ENCODE results near the gene COL6A3. TPM values are rescaled to one million over a fixed set of nuclear protein-coding genes. Genes with fewer than 3 reads are reported as not detected.

The COL6A3 gene
- total and polyA plus RNA-seq, 3 experiments from 2014 or later, result 0.56 to 9.5 (median 7.0) TPM

DNA sequence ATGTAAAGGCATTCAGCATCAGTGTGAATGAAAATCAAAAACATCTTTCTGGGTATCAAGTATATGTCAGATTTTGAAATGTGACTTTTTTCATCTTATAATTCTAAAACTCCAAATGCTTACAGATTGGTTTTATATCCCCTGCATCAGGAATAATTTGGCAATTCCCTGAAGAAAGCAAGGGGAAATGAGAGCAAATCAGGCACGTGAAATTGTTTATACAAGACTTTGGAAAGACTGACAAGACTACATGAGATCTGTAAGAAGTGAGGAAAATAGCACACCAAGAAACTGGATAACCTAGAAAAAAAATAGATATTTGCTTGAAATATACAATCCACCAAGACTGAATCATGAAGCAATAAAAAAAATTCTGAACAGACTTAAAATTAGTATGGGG lies 13.8 kb downstream of the COL6A3 start:
- peaks cover 4 to 5% of the 10 kb centered on the region in 2 donors for H3K27me3 Mint-ChIP-seq
- H3K27ac Mint-ChIP-seq, result no peak overlapping the region
- Histone ChIP-seq H3K9me3 (ENCODE audit: low read length) (no peaks in the 10 kb centered on the region), H3K4me3 (ENCODE audit: low read length) (no peak overlapping the region), H3K27me3 (ENCODE audit: insufficient read depth, low read length, poor library complexity, severe bottlenecking) (no peaks in the 10 kb centered on the region), H3K36me3 (ENCODE audit: insufficient read depth, low read length) (no peaks in the 10 kb centered on the region), H3K4me1 (ENCODE audit: insufficient read depth, low read length) (no peaks in the 10 kb centered on the region), H3K27ac (ENCODE audit: low read depth, low read length) (no peak overlapping the region)
- H3K4me3 Mint-ChIP-seq, result no peak overlapping the region
- H3K4me1 Mint-ChIP-seq, result no peaks in the 10 kb centered on the region
- DNase-seq, result no peak
- CTCF ChIA-PET, result no interaction called here
- POLR2A ChIA-PET, result no interaction called here
- no peaks in the 10 kb centered on the region for H3K36me3 Mint-ChIP-seq
- no peaks in the 10 kb centered on the region for H3K9me3 Mint-ChIP-seq

- Mint-ChIP-seq H3K4me1 (no peaks in the 10 kb centered on the region), H3K36me3 (no peaks in the 10 kb centered on the region), H3K4me3 (no peak overlapping the region), H3K27me3 (peaks cover 4 to 6% of the 10 kb centered on the region in 2 donors), H3K9me3 (no peaks in the 10 kb centered on the region), H3K27ac (no peak overlapping the region)
- no peaks in the 10 kb centered on the region for H3K9me3 ChIP-seq (ENCODE audit: low read length)
- no peaks in the 10 kb centered on the region for H3K27me3 ChIP-seq (ENCODE audit: insufficient read depth, low read length, poor library complexity, severe bottlenecking)
- ChIA-PET CTCF (no interaction called here), POLR2A (no interaction called here)
- no peak overlapping the region for H3K4me3 ChIP-seq (ENCODE audit: low read length)
- no peaks in the 10 kb centered on the region for H3K4me1 ChIP-seq (ENCODE audit: insufficient read depth, low read length)
- no peaks in the 10 kb centered on the region for H3K36me3 ChIP-seq (ENCODE audit: insufficient read depth, low read length)
- H3K27ac ChIP-seq (ENCODE audit: low read depth, low read length), result no peak overlapping the region
- no peak for DNase-seq
These were observed 16.9 kb downstream of the COL6A3 start for GRCh38 chr2:237397072-237397471.

GRCh38 chr2:237393523-237393922 lies 20.4 kb downstream of the COL6A3 start:
- H3K4me1 Mint-ChIP-seq, result no peaks in the 10 kb centered on the region
- Histone ChIP-seq H3K4me1 (ENCODE audit: insufficient read depth, low read length) (no peaks in the 10 kb centered on the region), H3K36me3 (ENCODE audit: insufficient read depth, low read length) (no peaks in the 10 kb centered on the region), H3K27ac (ENCODE audit: low read depth, low read length) (no peak overlapping the region), H3K27me3 (ENCODE audit: insufficient read depth, low read length, poor library complexity, severe bottlenecking) (no peaks in the 10 kb centered on the region), H3K9me3 (ENCODE audit: low read length) (no peaks in the 10 kb centered on the region), H3K4me3 (ENCODE audit: low read length) (no peak overlapping the region)
- no peak overlapping the region for H3K4me3 Mint-ChIP-seq
- ChIA-PET POLR2A (no interaction called here), CTCF (interaction anchor here (1.1 kb wide), 1 partner anchor 11 kb away, joined by 3 read pairs; no protein-coding TSS in a partner anchor)
- peaks cover 4 to 5% of the 10 kb centered on the region in 2 donors for H3K27me3 Mint-ChIP-seq
- no peak overlapping the region for H3K27ac Mint-ChIP-seq
- H3K9me3 Mint-ChIP-seq, result no peaks in the 10 kb centered on the region
- no peak for DNase-seq
- no peaks in the 10 kb centered on the region for H3K36me3 Mint-ChIP-seq

GRCh38 chr2:237392186-237392585 lies 21.8 kb downstream of the COL6A3 start:
- ChIA-PET POLR2A (no interaction called here), CTCF (no interaction called here)
- Histone ChIP-seq H3K9me3 (ENCODE audit: low read length) (no peaks in the 10 kb centered on the region), H3K4me3 (ENCODE audit: low read length) (no peak overlapping the region), H3K27ac (ENCODE audit: low read depth, low read length) (no peak overlapping the region), H3K36me3 (ENCODE audit: insufficient read depth, low read length) (no peaks in the 10 kb centered on the region), H3K27me3 (ENCODE audit: insufficient read depth, low read length, poor library complexity, severe bottlenecking) (no peaks in the 10 kb centered on the region), H3K4me1 (ENCODE audit: insufficient read depth, low read length) (no peaks in the 10 kb centered on the region)
- H3K9me3 Mint-ChIP-seq, result no peaks in the 10 kb centered on the region
- no peaks in the 10 kb centered on the region for H3K36me3 Mint-ChIP-seq
- H3K4me3 Mint-ChIP-seq, result no peak overlapping the region
- DNase-seq, result no peak
- H3K27ac Mint-ChIP-seq, result no peak overlapping the region
- H3K27me3 Mint-ChIP-seq, result peaks cover 3 to 4% of the 10 kb centered on the region in 2 donors
- no peaks in the 10 kb centered on the region for H3K4me1 Mint-ChIP-seq

DNA sequence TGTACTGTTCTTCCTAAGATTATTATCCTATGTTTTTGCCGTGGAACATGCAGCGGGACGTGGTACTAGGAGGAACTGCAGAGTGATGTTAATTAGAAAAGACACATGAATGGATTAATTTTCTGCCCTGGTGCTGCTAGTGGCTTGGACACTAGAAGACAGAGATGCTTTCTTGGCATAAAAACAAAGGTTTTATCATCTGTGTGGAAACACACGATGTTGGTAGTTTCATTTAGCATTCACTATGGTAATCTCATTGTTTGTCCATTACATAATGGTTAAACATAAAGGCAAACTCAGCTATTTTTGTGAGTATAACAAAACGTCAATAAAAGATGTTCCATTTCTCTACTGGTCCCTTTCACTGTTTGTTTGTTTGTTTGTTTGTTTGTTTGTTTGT lies 22.8 kb downstream of the COL6A3 start:
- no peaks in the 10 kb centered on the region for H3K27me3 ChIP-seq (ENCODE audit: insufficient read depth, low read length, poor library complexity, severe bottlenecking)
- ChIA-PET CTCF (interaction anchor here (1.4 kb wide), 1 partner anchor 30 kb away, joined by 4 read pairs; no protein-coding TSS in a partner anchor), POLR2A (no interaction called here)
- H3K36me3 Mint-ChIP-seq, result no peaks in the 10 kb centered on the region
- H3K36me3 ChIP-seq (ENCODE audit: insufficient read depth, low read length), result no peaks in the 10 kb centered on the region
- no peaks in the 10 kb centered on the region for H3K4me1 Mint-ChIP-seq
- peaks cover 0 to 3% of the 10 kb centered on the region in 2 donors for H3K27me3 Mint-ChIP-seq
- no peak overlapping the region for H3K27ac Mint-ChIP-seq
- no peak overlapping the region for H3K4me3 ChIP-seq (ENCODE audit: low read length)
- H3K4me1 ChIP-seq (ENCODE audit: insufficient read depth, low read length), result no peaks in the 10 kb centered on the region
- H3K9me3 ChIP-seq (ENCODE audit: low read length), result no peaks in the 10 kb centered on the region
- no peaks in the 10 kb centered on the region for H3K9me3 Mint-ChIP-seq
- no peak for DNase-seq
- H3K27ac ChIP-seq (ENCODE audit: low read depth, low read length), result no peak overlapping the region
- no peak overlapping the region for H3K4me3 Mint-ChIP-seq

GRCh38 chr2:237390235-237390634 lies 23.7 kb downstream of the COL6A3 start:
- H3K27ac ChIP-seq (ENCODE audit: low read depth, low read length), result no peak overlapping the region
- no peaks in the 10 kb centered on the region for H3K36me3 ChIP-seq (ENCODE audit: insufficient read depth, low read length)
- Mint-ChIP-seq H3K4me3 (no peak overlapping the region), H3K36me3 (no peaks in the 10 kb centered on the region), H3K27me3 (peaks cover 0 to 1% of the 10 kb centered on the region in 2 donors), H3K4me1 (no peaks in the 10 kb centered on the region), H3K27ac (no peak overlapping the region), H3K9me3 (no peaks in the 10 kb centered on the region)
- ChIA-PET POLR2A (no interaction called here), CTCF (interaction anchor here (1.4 kb wide), 1 partner anchor 31 kb away, joined by 4 read pairs; no protein-coding TSS in a partner anchor)
- no peaks in the 10 kb centered on the region for H3K4me1 ChIP-seq (ENCODE audit: insufficient read depth, low read length)
- no peaks in the 10 kb centered on the region for H3K9me3 ChIP-seq (ENCODE audit: low read length)
- H3K4me3 ChIP-seq (ENCODE audit: low read length), result no peak overlapping the region
- no peak for DNase-seq
- no peaks in the 10 kb centered on the region for H3K27me3 ChIP-seq (ENCODE audit: insufficient read depth, low read length, poor library complexity, severe bottlenecking)

- Mint-ChIP-seq H3K4me3 (no peak overlapping the region), H3K9me3 (no peaks in the 10 kb centered on the region), H3K27me3 (peaks cover 0 to 1% of the 10 kb centered on the region in 2 donors), H3K27ac (no peak overlapping the region), H3K36me3 (no peaks in the 10 kb centered on the region), H3K4me1 (no peaks in the 10 kb centered on the region)
- CTCF ChIA-PET, result interaction anchor here (1.4 kb wide), 1 partner anchor 32 kb away, joined by 4 read pairs; no protein-coding TSS in a partner anchor
- Histone ChIP-seq H3K36me3 (ENCODE audit: insufficient read depth, low read length) (no peaks in the 10 kb centered on the region), H3K9me3 (ENCODE audit: low read length) (no peaks in the 10 kb centered on the region), H3K27me3 (ENCODE audit: insufficient read depth, low read length, poor library complexity, severe bottlenecking) (no peaks in the 10 kb centered on the region), H3K27ac (ENCODE audit: low read depth, low read length) (no peak overlapping the region), H3K4me3 (ENCODE audit: low read length) (no peak overlapping the region), H3K4me1 (ENCODE audit: insufficient read depth, low read length) (no peaks in the 10 kb centered on the region)
- DNase-seq, result no peak
- POLR2A ChIA-PET, result no interaction called here
These were observed 24.1 kb downstream of the COL6A3 start for GRCh38 chr2:237389831-237390230.

DNA sequence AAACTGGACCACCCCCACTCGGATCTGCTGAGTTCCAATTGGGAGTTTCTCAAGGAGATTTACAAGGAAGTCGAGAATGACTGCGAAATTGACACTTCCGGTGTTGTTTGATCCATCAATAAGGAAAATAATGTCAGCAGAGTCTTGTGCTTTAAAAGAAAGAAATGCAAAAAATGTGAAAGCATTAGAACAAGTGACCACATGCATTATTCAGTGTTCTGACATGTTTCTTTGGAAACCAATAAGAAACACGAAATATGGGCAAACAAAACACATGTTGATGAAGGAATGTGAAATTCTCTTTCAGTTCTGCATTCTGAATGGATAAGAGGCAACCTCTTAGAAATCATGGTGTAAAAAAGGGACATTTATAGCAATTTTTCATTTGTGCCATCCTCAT lies 25.9 kb downstream of the COL6A3 start:
- ChIA-PET CTCF (no interaction called here), POLR2A (no interaction called here)
- no peaks in the 10 kb centered on the region for H3K36me3 Mint-ChIP-seq
- Histone ChIP-seq H3K4me1 (ENCODE audit: insufficient read depth, low read length) (no peaks in the 10 kb centered on the region), H3K27ac (ENCODE audit: low read depth, low read length) (no peak overlapping the region), H3K27me3 (ENCODE audit: insufficient read depth, low read length, poor library complexity, severe bottlenecking) (no peaks in the 10 kb centered on the region), H3K4me3 (ENCODE audit: low read length) (no peak overlapping the region), H3K9me3 (ENCODE audit: low read length) (no peaks in the 10 kb centered on the region), H3K36me3 (ENCODE audit: insufficient read depth, low read length) (no peaks in the 10 kb centered on the region)
- no peak overlapping the region for H3K4me3 Mint-ChIP-seq
- peaks cover 0 to 2% of the 10 kb centered on the region in 2 donors for H3K27me3 Mint-ChIP-seq
- H3K4me1 Mint-ChIP-seq, result no peaks in the 10 kb centered on the region
- no peaks in the 10 kb centered on the region for H3K9me3 Mint-ChIP-seq
- DNase-seq, result no peak
- peak overlapping the region in 1 of 8 donors; percentile 6 for H3K27ac Mint-ChIP-seq

- Histone ChIP-seq H3K9me3 (ENCODE audit: low read length) (no peaks in the 10 kb centered on the region), H3K4me1 (ENCODE audit: insufficient read depth, low read length) (no peaks in the 10 kb centered on the region), H3K27ac (ENCODE audit: low read depth, low read length) (no peak overlapping the region), H3K36me3 (ENCODE audit: insufficient read depth, low read length) (no peaks in the 10 kb centered on the region), H3K27me3 (ENCODE audit: insufficient read depth, low read length, poor library complexity, severe bottlenecking) (no peaks in the 10 kb centered on the region), H3K4me3 (ENCODE audit: low read length) (no peak overlapping the region)
- no peaks in the 10 kb centered on the region for H3K9me3 Mint-ChIP-seq
- no peak overlapping the region for H3K27ac Mint-ChIP-seq
- DNase-seq, result no peak
- no peak overlapping the region for H3K4me3 Mint-ChIP-seq
- H3K4me1 Mint-ChIP-seq, result no peaks in the 10 kb centered on the region
- ChIA-PET CTCF (no interaction called here), POLR2A (no interaction called here)
- H3K27me3 Mint-ChIP-seq, result peaks cover 0 to 2% of the 10 kb centered on the region in 2 donors
- no peaks in the 10 kb centered on the region for H3K36me3 Mint-ChIP-seq
These were observed 29.3 kb downstream of the COL6A3 start for GRCh38 chr2:237384672-237385020.
